Stimulated activated CD8-positive, alpha-beta memory T cell treated with anti-CD3 and anti-CD28 coated beads, Interleukin-4, amount 100 ng/mL, for 48 hours (primary cell): ENCODE measurements around the gene RYR1.
"Not testable (repeated sequence)": the region's sequence is repeated elsewhere in the genome, so short reads cannot be mapped to it uniquely, and the experiment has no call there.

Experiments used
- DNase-seq: peaks from one replicate; pipeline ENCODE4 v3.0.0-alpha.2; 2020

RYR1 gene

GRCh38 chr19:38400361-38400760 is 33.1 kb upstream of the RYR1 start:
- no peak for DNase-seq

- no peak for DNase-seq
Observed at GRCh38 chr19:38401148-38401547, 32.3 kb upstream of the RYR1 start.

- no peak for DNase-seq
Observed at GRCh38 chr19:38402623-38402966, 30.9 kb upstream of the RYR1 start.

- DNase-seq = peak; percentile 97
Observed at GRCh38 chr19:38402967-38403674, 30.4 kb upstream of the RYR1 start, which contains the start of gene FAM98C. Gene FAM98C (plus strand): TSS chr19:38403093. CDS start chr19:38403154, 61 bp downstream.

- no peak for DNase-seq
Observed at GRCh38 chr19:38404858-38405257, 28.6 kb upstream of the RYR1 start.

GRCh38 chr19:38405276-38405675 is 28.2 kb upstream of the RYR1 start:
- no peak for DNase-seq

- DNase-seq = no peak
Observed at GRCh38 chr19:38409631-38410133, 23.8 kb upstream of the RYR1 start.

GRCh38 chr19:38410407-38410806 is 23.1 kb upstream of the RYR1 start:
- DNase-seq = not testable (repeated sequence)

GRCh38 chr19:38411041-38411712 is 22.3 kb upstream of the RYR1 start:
- DNase-seq = no peak

GRCh38 chr19:38411898-38412297 is 21.6 kb upstream of the RYR1 start:
- DNase-seq = not testable (repeated sequence)

GRCh38 chr19:38412491-38412890 is 21.0 kb upstream of the RYR1 start:
- no peak for DNase-seq

- DNase-seq = no peak
Observed at GRCh38 chr19:38412961-38413360, 20.5 kb upstream of the RYR1 start.

GRCh38 chr19:38413416-38413815 is 20.1 kb upstream of the RYR1 start:
- no peak for DNase-seq

- no peak for DNase-seq
Observed at GRCh38 chr19:38417146-38417543, 16.3 kb upstream of the RYR1 start.

- DNase-seq = peak; percentile 79
Observed at GRCh38 chr19:38417544-38418506, 15.7 kb upstream of the RYR1 start.

GRCh38 chr19:38420935-38421334 is 12.6 kb upstream of the RYR1 start:
- no peak for DNase-seq

GRCh38 chr19:38421856-38422255 is 11.6 kb upstream of the RYR1 start:
- DNase-seq = no peak

GRCh38 chr19:38422438-38422837 is 11.1 kb upstream of the RYR1 start:
- DNase-seq = no peak

GRCh38 chr19:38424272-38424671 is 9.2 kb upstream of the RYR1 start:
- DNase-seq = no peak

- no peak for DNase-seq
Observed at GRCh38 chr19:38425222-38425809, 8.2 kb upstream of the RYR1 start.

GRCh38 chr19:38425810-38426466 is 7.6 kb upstream of the RYR1 start, which contains the start of gene RASGRP4:
Gene RASGRP4 (minus strand): TSS chr19:38426219. CDS start chr19:38426091, 128 bp downstream.
- DNase-seq = peak; percentile 70

- DNase-seq = peak; percentile 69
Observed at GRCh38 chr19:38427035-38427677, 6.3 kb upstream of the RYR1 start.
